Activated CD8-positive, alpha-beta T cell treated with anti-CD3 and anti-CD28 coated beads for 36 hours (primary cell): ENCODE measurements around the gene RYR2. TPM values are rescaled to one million over a fixed set of nuclear protein-coding genes. Genes with fewer than 3 reads are reported as not detected.

Source experiments
- ATAC-seq: fragments of 200-7000 bp; cut with Tn5 transposase; one replicate; pipeline ENCODE4 v1.10.0; 2021; ENCODE audit warnings: mild to moderate bottlenecking, moderate library complexity
- CTCF ChIA-PET: fragments of 350-600 bp; sonication (Branson Sonifier 250); formaldehyde crosslinking; loops from one replicate; lab custom pipeline; 2021; ENCODE audit warnings: antibody characterized with exemption; lab: Charles Lee
- POLR2A ChIA-PET: fragments of 350-600 bp; sonication (Branson Sonifier 250); formaldehyde crosslinking; loops from one replicate; lab custom pipeline; 2021; ENCODE audit warnings: antibody characterized with exemption; lab: Charles Lee
- DNase-seq: peaks from one replicate; pipeline ENCODE4 v3.0.0-alpha.2; 2020
- H3K27ac Mint-ChIP-seq: one replicate; pipeline ENCODE4 v1.8.0; 2021; ENCODE audit warnings: mild to moderate bottlenecking, mixed read lengths
- H3K27me3 Mint-ChIP-seq: one replicate; pipeline ENCODE4 v1.8.0; 2021; ENCODE audit warnings: mixed read lengths
- H3K36me3 Mint-ChIP-seq: one replicate; pipeline ENCODE4 v1.8.0; 2021; ENCODE audit warnings: low read depth, mixed read lengths
- H3K4me1 Mint-ChIP-seq: one replicate; pipeline ENCODE4 v1.8.0; 2021; ENCODE audit warnings: low read depth, mixed read lengths
- H3K4me3 Mint-ChIP-seq: one replicate; pipeline ENCODE4 v1.8.0; 2021; ENCODE audit warnings: mild to moderate bottlenecking, moderate library complexity, mixed read lengths
- H3K9me3 Mint-ChIP-seq: one replicate; pipeline ENCODE4 v1.8.0; 2021; ENCODE audit warnings: mixed read lengths
- intact Hi-C: fragments of 100-400 bp; cut with micrococcal nuclease; formaldehyde crosslinking; loops from one replicate; pipeline ENCODE4 v1.10.0; 2022
- total RNA-seq, 2 experiments: library from RNA; stranded (reverse); gene quantifications; one replicate each; pipeline ENCODE4 v1.2.3, GENCODE V29; 2021
- TF ChIP-seq, protein P1 (sequence below): fragments of 200-600 bp; IDR thresholded peaks from one replicate; pipeline ENCODE4 v1.8.0; 2022; ENCODE audit warnings: antibody characterized with exemption, mild to moderate bottlenecking

The RYR2 gene
- under 1 TPM; 0.02 TPM for total RNA-seq

DNA sequence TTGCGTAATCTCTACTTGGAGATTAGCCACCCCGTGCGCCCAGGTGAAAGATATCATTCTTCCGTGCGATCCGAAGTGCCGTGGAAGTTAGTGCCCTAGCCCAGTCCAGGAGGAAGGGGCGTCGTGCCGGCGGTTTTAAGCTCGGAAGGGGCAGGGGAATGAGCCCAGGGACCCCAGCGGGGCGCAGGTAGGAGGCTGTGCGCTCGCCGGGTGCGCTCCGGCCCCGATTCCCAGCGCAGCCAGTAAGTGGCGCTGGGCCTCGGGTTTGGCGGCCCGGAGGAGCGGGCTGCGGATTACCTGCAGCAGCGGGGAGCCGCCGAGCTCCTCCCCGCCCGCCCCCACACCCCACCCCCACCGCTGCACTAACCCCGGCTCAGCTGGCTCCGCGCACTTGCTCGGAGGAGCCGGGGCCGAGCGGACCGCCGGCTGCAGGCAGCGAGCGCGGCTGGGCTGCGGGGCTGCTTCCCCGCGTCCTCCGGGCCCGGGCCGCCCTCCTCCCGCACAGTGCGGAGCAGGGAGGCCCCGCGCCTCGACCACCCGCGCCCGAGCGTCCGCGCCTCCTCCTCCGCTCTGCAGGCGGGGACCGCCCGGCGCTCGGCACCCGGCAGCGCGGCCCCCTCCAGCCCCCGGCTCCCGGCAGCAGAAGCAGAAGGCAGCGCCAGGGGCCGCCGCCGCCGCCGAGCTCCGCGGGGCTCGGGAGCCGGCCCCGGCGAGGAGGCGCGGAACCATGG, at the start of gene RYR2:
Gene RYR2 (plus strand): TSS at position 390 of the 731 bp plus-strand sequence. CDS start 338 bp downstream, at position 728.
- H3K4me1 Mint-ChIP-seq: peaks cover 7% of the 10 kb centered on the region
- ChIA-PET CTCF (no interaction called here), POLR2A (no interaction called here)
- no peak within 1 kb of the TSS for H3K27ac Mint-ChIP-seq
- peaks cover 47% of the 10 kb centered on the region for H3K27me3 Mint-ChIP-seq
- peaks cover 2% of the 10 kb centered on the region for H3K36me3 Mint-ChIP-seq
- DNase-seq: peak; percentile 7
- H3K9me3 Mint-ChIP-seq: no peaks in the 10 kb centered on the region
- H3K4me3 Mint-ChIP-seq: no peak within 1 kb of the TSS
- intact Hi-C loops: no loop called here
- peak; percentile 56 for ATAC-seq
- TF ChIP-seq, protein P1, sequence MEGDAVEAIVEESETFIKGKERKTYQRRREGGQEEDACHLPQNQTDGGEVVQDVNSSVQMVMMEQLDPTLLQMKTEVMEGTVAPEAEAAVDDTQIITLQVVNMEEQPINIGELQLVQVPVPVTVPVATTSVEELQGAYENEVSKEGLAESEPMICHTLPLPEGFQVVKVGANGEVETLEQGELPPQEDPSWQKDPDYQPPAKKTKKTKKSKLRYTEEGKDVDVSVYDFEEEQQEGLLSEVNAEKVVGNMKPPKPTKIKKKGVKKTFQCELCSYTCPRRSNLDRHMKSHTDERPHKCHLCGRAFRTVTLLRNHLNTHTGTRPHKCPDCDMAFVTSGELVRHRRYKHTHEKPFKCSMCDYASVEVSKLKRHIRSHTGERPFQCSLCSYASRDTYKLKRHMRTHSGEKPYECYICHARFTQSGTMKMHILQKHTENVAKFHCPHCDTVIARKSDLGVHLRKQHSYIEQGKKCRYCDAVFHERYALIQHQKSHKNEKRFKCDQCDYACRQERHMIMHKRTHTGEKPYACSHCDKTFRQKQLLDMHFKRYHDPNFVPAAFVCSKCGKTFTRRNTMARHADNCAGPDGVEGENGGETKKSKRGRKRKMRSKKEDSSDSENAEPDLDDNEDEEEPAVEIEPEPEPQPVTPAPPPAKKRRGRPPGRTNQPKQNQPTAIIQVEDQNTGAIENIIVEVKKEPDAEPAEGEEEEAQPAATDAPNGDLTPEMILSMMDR: no peak

GRCh38 chr1:236992449-236992848, 49.5 kb upstream of the RYR2 start:
- no peak overlapping the region for H3K4me3 Mint-ChIP-seq
- CTCF ChIA-PET: no interaction called here
- ATAC-seq: no peak
- POLR2A ChIA-PET: no interaction called here
- no peaks in the 10 kb centered on the region for H3K27me3 Mint-ChIP-seq
- H3K36me3 Mint-ChIP-seq: no peaks in the 10 kb centered on the region
- peaks cover 5% of the 10 kb centered on the region for H3K9me3 Mint-ChIP-seq
- H3K4me1 Mint-ChIP-seq: no peaks in the 10 kb centered on the region
- TF ChIP-seq, protein P1: no peak
- DNase-seq: no peak
- H3K27ac Mint-ChIP-seq: no peak overlapping the region
- intact Hi-C loops: no loop called here

DNA sequence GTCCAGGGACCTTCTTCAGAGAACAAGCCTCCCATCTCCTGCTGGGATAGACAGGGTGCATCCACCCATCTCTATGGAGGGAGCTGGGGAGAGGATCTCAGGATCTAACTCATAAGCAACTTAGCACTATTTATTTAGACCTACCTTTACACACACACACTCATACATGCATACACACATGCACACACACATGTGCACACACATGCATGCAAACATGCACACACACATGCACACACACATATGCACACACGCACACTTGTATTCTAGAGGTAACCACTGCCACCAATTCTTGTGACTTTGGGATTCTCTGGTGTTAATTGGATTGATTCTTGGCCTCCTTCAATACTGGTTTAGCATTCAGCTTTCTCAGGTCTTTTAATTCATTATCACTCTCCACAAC, 47.5 kb upstream of the RYR2 start:
- intact Hi-C loops: no loop called here
- Mint-ChIP-seq H3K4me3 (no peak overlapping the region), H3K9me3 (peaks cover 5% of the 10 kb centered on the region), H3K27ac (no peak overlapping the region), H3K36me3 (no peaks in the 10 kb centered on the region), H3K27me3 (no peaks in the 10 kb centered on the region), H3K4me1 (no peaks in the 10 kb centered on the region)
- POLR2A ChIA-PET: no interaction called here
- TF ChIP-seq, protein P1: no peak
- DNase-seq: no peak
- CTCF ChIA-PET: no interaction called here
- ATAC-seq: no peak

DNA sequence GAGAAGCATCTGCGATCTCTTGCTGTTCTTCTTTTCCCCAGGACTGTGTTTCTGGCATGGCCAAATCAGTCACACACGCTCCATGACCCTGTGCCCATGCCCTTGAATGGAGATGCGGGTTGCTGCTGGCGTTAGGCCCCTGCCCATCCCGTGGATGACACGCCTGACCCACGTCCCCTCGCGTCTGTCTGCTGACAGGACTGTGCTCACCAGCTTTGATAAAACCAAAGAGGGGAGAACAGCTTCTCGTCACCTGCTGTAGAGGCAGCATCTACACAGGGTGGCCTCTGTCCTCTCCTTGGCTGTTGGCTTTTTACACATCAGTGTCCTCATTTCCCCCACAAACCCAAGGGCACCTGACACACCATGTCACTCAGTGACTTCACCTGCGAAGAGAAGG, 44.6 kb upstream of the RYR2 start:
- H3K9me3 Mint-ChIP-seq: no peaks in the 10 kb centered on the region
- intact Hi-C loops: no loop called here
- DNase-seq: no peak
- TF ChIP-seq, protein P1: no peak
- ChIA-PET POLR2A (no interaction called here), CTCF (no interaction called here)
- H3K27me3 Mint-ChIP-seq: no peaks in the 10 kb centered on the region
- no peaks in the 10 kb centered on the region for H3K4me1 Mint-ChIP-seq
- H3K27ac Mint-ChIP-seq: no peak overlapping the region
- ATAC-seq: no peak
- H3K36me3 Mint-ChIP-seq: no peaks in the 10 kb centered on the region
- no peak overlapping the region for H3K4me3 Mint-ChIP-seq

DNA sequence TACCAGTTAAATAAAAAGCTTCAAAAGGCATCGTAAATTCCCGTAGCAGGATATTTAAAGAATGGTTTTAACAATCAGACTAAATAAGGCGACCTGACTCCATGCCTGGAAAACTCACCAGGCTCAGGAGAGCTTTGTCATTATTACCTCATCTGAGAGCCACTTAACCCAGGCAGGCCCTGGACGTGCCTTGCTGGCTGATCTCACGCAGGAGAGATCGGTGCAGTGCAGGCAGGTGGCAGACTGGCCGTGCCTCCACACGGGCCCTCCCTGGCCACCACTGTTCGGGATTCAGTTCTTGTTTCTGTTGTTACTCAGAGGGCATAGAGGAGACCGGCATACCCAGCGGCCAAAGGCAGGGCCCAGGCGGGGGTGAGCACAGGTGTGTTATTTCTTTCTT, 44.1 kb upstream of the RYR2 start:
- no peaks in the 10 kb centered on the region for H3K36me3 Mint-ChIP-seq
- H3K27me3 Mint-ChIP-seq: no peaks in the 10 kb centered on the region
- intact Hi-C loops: no loop called here
- no peaks in the 10 kb centered on the region for H3K4me1 Mint-ChIP-seq
- no peak overlapping the region for H3K4me3 Mint-ChIP-seq
- H3K27ac Mint-ChIP-seq: no peak overlapping the region
- POLR2A ChIA-PET: no interaction called here
- DNase-seq (no peak), ATAC-seq (no peak)
- TF ChIP-seq, protein P1: no peak
- CTCF ChIA-PET: no interaction called here
- H3K9me3 Mint-ChIP-seq: no peaks in the 10 kb centered on the region
